ENCODE data around the gene TAF8. TPM values are rescaled to one million over a fixed set of nuclear protein-coding genes. Genes with fewer than 3 reads are reported as not detected.
"Not testable (repeated sequence)": the region's sequence is repeated elsewhere in the genome, so short reads cannot be mapped to it uniquely, and the experiment has no call there.

The TAF8 gene, protein sequence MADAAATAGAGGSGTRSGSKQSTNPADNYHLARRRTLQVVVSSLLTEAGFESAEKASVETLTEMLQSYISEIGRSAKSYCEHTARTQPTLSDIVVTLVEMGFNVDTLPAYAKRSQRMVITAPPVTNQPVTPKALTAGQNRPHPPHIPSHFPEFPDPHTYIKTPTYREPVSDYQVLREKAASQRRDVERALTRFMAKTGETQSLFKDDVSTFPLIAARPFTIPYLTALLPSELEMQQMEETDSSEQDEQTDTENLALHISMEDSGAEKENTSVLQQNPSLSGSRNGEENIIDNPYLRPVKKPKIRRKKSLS
- 10 to 100 TPM; 16.7 to 35.2 (median 25.9) TPM for total RNA-seq

DNA sequence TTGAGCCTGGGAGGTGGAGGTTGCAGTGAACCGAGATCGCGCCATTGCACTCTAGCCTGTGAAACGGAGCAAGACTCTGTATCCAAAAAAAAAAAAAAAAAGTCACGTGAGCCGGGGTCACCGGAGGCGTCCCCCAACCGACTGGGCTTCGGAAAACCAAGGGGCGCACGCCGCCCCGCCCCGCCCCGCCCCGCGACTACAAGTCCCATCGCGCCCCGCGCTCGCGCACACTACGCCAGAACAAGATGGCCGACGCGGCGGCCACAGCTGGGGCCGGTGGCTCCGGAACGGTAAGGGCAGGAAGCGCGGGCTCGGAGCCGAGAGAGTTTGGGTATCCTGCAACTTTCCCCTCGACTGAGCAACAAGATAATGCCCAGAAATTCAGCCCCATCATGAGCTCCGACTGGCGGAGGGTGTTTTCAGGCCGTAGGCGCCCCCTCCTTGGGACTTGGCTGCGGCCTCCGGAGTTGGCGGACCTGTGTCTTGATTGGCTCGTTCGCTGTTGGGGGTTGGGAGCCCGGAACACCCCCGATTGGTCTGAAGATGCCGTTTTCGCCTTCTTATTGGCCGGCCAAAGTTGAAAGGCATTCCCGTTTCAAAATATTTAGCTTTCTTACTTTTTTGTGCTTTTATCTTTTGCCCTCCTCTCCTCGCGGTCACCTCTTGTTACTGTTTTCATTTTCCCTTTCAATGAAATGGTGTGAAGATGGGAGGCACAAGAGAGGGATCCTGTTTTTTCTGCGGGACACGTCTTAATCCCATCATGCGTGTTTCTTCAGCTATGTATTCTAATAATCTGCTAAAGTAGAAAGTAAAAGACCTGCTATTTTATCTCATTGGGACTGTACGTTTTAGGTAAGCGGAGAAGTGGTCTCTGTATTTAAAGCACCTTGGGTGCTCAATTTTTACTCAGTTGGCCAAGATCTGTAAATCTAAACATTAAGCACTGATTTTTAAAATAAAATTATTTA, at the start of gene TAF8:
TAF8 (plus strand) TSS at position 228 of the 971 bp plus-strand sequence; CDS start at position 246, 18 bp downstream.
- 1% methylated on average over 25 of the region's 59 CpGs for WGBS
- Histone ChIP-seq H3K36me3 (peaks cover 11 to 38% (median 34%) of the 10 kb centered on the region in 4 donors), H3K27ac (replicated peaks in 1 of 4) (peak within 1 kb of the TSS; percentile 91 to 96 (median 94)), H3K4me1 (peaks cover 53 to 74% (median 66%) of the 10 kb centered on the region in 4 donors), H3K27me3 (no peaks in the 10 kb centered on the region), H3K4me3 (peak within 1 kb of the TSS; percentile 73 to 92 (median 81)), H3K9me3 (no peaks in the 10 kb centered on the region)
- intact Hi-C loops (cut with DNase I) = no loop called here
- DNase-seq (ENCODE audit: extremely low spot score) = peak; percentile 99
- peak; percentile 73 to 93 for TF ChIP-seq POLR2AphosphoS5 (IDR thresholded peaks at IDR 0.05)
- TF ChIP-seq, protein P1, sequence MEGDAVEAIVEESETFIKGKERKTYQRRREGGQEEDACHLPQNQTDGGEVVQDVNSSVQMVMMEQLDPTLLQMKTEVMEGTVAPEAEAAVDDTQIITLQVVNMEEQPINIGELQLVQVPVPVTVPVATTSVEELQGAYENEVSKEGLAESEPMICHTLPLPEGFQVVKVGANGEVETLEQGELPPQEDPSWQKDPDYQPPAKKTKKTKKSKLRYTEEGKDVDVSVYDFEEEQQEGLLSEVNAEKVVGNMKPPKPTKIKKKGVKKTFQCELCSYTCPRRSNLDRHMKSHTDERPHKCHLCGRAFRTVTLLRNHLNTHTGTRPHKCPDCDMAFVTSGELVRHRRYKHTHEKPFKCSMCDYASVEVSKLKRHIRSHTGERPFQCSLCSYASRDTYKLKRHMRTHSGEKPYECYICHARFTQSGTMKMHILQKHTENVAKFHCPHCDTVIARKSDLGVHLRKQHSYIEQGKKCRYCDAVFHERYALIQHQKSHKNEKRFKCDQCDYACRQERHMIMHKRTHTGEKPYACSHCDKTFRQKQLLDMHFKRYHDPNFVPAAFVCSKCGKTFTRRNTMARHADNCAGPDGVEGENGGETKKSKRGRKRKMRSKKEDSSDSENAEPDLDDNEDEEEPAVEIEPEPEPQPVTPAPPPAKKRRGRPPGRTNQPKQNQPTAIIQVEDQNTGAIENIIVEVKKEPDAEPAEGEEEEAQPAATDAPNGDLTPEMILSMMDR (IDR thresholded peaks at IDR 0.05) = peak in 1 of 3 experiments; percentile 16
- no peak for TF ChIP-seq EP300 (IDR thresholded peaks at IDR 0.05)
- TF ChIP-seq POLR2A (IDR thresholded peaks at IDR 0.05; ENCODE audit: low read depth) = peak; percentile 74

DNA sequence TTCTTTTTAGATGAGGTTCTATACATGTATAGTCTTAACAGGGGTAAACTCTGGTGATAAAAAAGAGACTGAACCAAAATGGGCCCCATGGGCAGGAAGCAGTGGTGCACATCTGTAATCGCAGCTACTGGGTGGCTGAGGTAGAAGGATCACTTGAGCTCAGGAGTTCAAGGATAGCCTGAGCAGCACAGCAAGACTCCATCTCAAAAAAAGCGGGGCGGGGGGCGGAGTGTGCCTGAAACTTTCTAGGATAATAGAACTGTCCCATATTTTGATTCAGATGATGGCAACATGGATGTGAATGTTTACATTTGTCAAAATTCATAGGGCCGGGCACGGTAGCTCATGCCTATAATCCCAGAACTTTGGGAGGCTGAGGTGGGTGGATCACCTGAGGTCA, 48.8 kb upstream of the TAF8 start:
- no peak overlapping the region for H3K4me3 ChIP-seq
- intact Hi-C loops (cut with DNase I) = no loop called here
- no peaks in the 10 kb centered on the region for H3K27me3 ChIP-seq
- DNase-seq (ENCODE audit: extremely low spot score) = no peak
- no peak for TF ChIP-seq POLR2AphosphoS5 (IDR thresholded peaks at IDR 0.05)
- TF ChIP-seq, protein P1 (IDR thresholded peaks at IDR 0.05) = no peak
- TF ChIP-seq EP300 (IDR thresholded peaks at IDR 0.05) = no peak
- TF ChIP-seq POLR2A (IDR thresholded peaks at IDR 0.05; ENCODE audit: low read depth) = no peak
- no peaks in the 10 kb centered on the region for H3K9me3 ChIP-seq
- no peaks in the 10 kb centered on the region for H3K4me1 ChIP-seq
- peaks cover 0 to 24% (median 9%) of the 10 kb centered on the region in 4 donors for H3K36me3 ChIP-seq
- WGBS = 98% methylated on average over 6 of the region's 6 CpGs
- H3K27ac ChIP-seq (replicated peaks in 1 of 4) = no peak overlapping the region

DNA sequence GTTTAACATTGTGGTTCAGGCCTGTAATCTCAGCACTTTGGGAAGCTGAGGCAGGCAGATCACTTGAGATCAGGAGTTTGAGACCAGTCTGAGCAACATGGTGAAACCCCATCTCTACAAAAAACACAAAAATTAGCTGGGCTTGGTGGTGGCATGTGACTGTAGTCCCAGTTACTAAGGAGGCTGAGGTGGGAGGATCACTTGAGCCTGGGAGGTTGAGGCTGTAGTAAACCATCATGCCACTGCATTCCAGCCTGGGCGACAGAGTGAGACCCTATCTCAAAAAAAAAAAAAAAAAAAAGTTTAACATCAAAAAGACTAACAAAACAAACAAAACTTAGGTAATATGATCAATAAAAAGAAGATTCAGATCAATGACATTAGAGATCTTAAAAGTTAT, 46.7 kb upstream of the TAF8 start:
- intact Hi-C loops (cut with DNase I); H3K27ac ChIP-seq (replicated peaks in 1 of 4); H3K4me3 ChIP-seq; DNase-seq (ENCODE audit: extremely low spot score); H3K27me3 ChIP-seq; H3K9me3 ChIP-seq: not testable (repeated sequence)
- Histone ChIP-seq H3K36me3 (peaks cover 0 to 18% (median 9%) of the 10 kb centered on the region in 4 donors), H3K4me1 (peaks cover 0 to 13% (median 2%) of the 10 kb centered on the region in 4 donors)
- WGBS = 100% methylated on average over 1 of the region's 1 CpG

DNA sequence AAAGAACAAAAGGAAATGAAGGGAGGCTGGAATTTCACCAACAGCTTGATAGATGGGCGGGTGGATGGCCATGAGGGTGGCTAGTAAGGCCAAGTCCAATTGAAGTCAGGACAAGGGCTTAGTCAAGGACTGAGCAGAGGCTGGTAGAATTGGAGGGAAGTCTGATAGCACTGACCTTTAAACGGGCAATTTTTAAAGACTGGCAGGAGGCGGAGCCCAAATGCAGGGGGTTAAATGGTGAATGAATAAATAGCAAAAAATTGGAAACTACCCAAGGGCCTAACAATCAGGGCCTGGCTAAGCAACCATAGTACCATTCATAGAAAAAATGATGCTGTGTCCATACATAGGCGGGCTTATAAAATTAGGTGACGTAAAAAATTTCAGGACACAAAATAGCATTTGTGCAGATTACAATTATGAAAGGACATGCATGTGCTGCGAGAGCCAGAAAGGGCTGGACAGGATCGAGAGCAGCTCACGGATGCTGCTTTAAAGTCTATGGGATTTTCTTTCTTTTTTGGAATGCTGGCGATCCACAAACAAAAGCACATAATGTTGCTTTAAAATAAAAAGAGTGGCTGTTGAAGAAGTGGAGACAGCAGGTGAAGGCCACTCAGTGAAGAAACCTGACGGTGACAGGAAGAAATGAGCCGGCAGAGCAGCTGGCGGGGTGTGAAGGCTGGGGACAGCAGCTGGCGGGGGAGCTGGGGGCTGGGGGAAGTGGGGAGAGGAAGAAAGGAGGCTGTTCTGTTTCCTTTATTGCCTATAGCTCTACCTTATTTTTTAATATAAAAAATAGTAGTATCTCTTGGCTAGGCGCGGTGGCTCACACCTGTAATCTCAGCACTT, 42.8 kb upstream of the TAF8 start:
- H3K27me3 ChIP-seq = no peaks in the 10 kb centered on the region
- H3K4me1 ChIP-seq = peaks cover 11 to 36% (median 17%) of the 10 kb centered on the region in 4 donors
- peaks cover 0 to 11% (median 7%) of the 10 kb centered on the region in 4 donors for H3K36me3 ChIP-seq
- H3K27ac ChIP-seq (replicated peaks in 1 of 4) = no peak overlapping the region
- intact Hi-C loops (cut with DNase I) = no loop called here
- peak overlapping the region in 2 of 4 donors; percentile 8 to 18 for H3K4me3 ChIP-seq
- no peak for TF ChIP-seq EP300 (IDR thresholded peaks at IDR 0.05)
- no peak for TF ChIP-seq POLR2AphosphoS5 (IDR thresholded peaks at IDR 0.05)
- TF ChIP-seq POLR2A (IDR thresholded peaks at IDR 0.05; ENCODE audit: low read depth) = no peak
- TF ChIP-seq, protein P1 (IDR thresholded peaks at IDR 0.05) = no peak
- 74% methylated on average over 15 of the region's 15 CpGs for WGBS
- H3K9me3 ChIP-seq = no peaks in the 10 kb centered on the region
- no peak for DNase-seq (ENCODE audit: extremely low spot score)

DNA sequence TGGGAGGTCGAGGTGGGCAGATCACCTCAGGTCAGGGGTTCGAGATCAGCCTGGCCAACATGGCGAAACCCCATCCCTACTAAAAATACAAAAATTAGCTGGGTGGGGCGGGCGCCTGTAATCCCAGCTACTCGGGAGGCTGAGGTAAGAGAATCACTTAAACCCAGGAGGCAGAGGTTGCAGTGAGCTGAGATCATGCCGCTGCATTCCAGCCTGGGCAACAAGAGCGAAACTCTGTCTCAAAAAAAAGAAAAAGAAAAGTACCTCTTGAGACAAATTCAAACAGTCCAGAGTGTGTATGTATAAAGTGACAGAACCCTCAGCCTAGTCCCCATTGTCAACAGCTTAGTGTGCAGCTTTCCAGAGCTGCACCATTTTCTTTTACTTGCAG, 42.2 kb upstream of the TAF8 start:
- H3K9me3 ChIP-seq; H3K36me3 ChIP-seq; DNase-seq (ENCODE audit: extremely low spot score); H3K4me3 ChIP-seq; H3K27ac ChIP-seq (replicated peaks in 1 of 4); intact Hi-C loops (cut with DNase I); H3K27me3 ChIP-seq: not testable (repeated sequence)
- WGBS = 92% methylated on average over 8 of the region's 8 CpGs
- peaks cover 11 to 36% (median 17%) of the 10 kb centered on the region in 4 donors for H3K4me1 ChIP-seq

All from esophagus muscularis mucosa (tissue), 4 donors.